ENCODE results near the gene CXCR5. TPM values are rescaled to one million over a fixed set of nuclear protein-coding genes. Genes with fewer than 3 reads are reported as not detected.

CXCR5 gene
- total RNA-seq, 2 donors from 2014 or later, result not detected

- DNase-seq (ENCODE audit: low spot score) (no peak), ATAC-seq (ENCODE audit: insufficient number of reproducible peaks, low FRiP score, low read depth) (no peak)
- H3K4me3 ChIP-seq, result no peak overlapping the region
- no peaks in the 10 kb centered on the region for H3K9me3 ChIP-seq
- H3K27me3 ChIP-seq (replicated peaks; ENCODE audit: insufficient read depth), result no peaks in the 10 kb centered on the region
- TF ChIP-seq CTCF (IDR thresholded peaks at IDR 0.05), result no peak
- no peak overlapping the region for H3K27ac ChIP-seq
- H3K36me3 ChIP-seq, result no peaks in the 10 kb centered on the region
- no peaks in the 10 kb centered on the region for H3K4me1 ChIP-seq (ENCODE audit: control insufficient read depth in 1 of 2, low read depth in 2 of 2)
These were observed 26.3 kb upstream of the CXCR5 start for GRCh38 chr11:118857385-118857784.

GRCh38 chr11:118859973-118860372 lies 23.7 kb upstream of the CXCR5 start:
- Histone ChIP-seq H3K27me3 (replicated peaks; ENCODE audit: insufficient read depth) (no peaks in the 10 kb centered on the region), H3K9me3 (no peaks in the 10 kb centered on the region), H3K4me1 (ENCODE audit: control insufficient read depth in 1 of 2, low read depth in 2 of 2) (no peaks in the 10 kb centered on the region), H3K36me3 (no peaks in the 10 kb centered on the region), H3K27ac (no peak overlapping the region), H3K4me3 (no peak overlapping the region)
- ATAC-seq (ENCODE audit: insufficient number of reproducible peaks, low FRiP score, low read depth) (no peak), DNase-seq (ENCODE audit: low spot score) (no peak)
- no peak for TF ChIP-seq CTCF (IDR thresholded peaks at IDR 0.05)

GRCh38 chr11:118868659-118869058 lies 15.0 kb upstream of the CXCR5 start:
- Histone ChIP-seq H3K4me3 (no peak overlapping the region), H3K4me1 (ENCODE audit: control insufficient read depth in 1 of 2, low read depth in 2 of 2) (peaks cover 15 to 25% of the 10 kb centered on the region in 2 donors), H3K36me3 (no peaks in the 10 kb centered on the region), H3K9me3 (no peaks in the 10 kb centered on the region), H3K27me3 (replicated peaks; ENCODE audit: insufficient read depth) (no peaks in the 10 kb centered on the region), H3K27ac (no peak overlapping the region)
- no peak for DNase-seq (ENCODE audit: low spot score)
- no peak for TF ChIP-seq CTCF (IDR thresholded peaks at IDR 0.05)
- ATAC-seq (ENCODE audit: insufficient number of reproducible peaks, low FRiP score, low read depth), result no peak

GRCh38 chr11:118870396-118871343 lies 13.0 kb upstream of the CXCR5 start:
- Histone ChIP-seq H3K4me3 (peak overlapping the region; percentile 52), H3K36me3 (no peaks in the 10 kb centered on the region), H3K27ac (peak overlapping the region; percentile 94), H3K4me1 (ENCODE audit: control insufficient read depth in 1 of 2, low read depth in 2 of 2) (peaks cover 15 to 25% of the 10 kb centered on the region in 2 donors), H3K27me3 (replicated peaks; ENCODE audit: insufficient read depth) (no peaks in the 10 kb centered on the region), H3K9me3 (no peaks in the 10 kb centered on the region)
- peak; percentile 21 for TF ChIP-seq CTCF (IDR thresholded peaks at IDR 0.05)
- DNase-seq (ENCODE audit: low spot score) (no peak), ATAC-seq (ENCODE audit: insufficient number of reproducible peaks, low FRiP score, low read depth) (peak; percentile 58)

- ATAC-seq (ENCODE audit: insufficient number of reproducible peaks, low FRiP score, low read depth), result no peak
- H3K27me3 ChIP-seq (replicated peaks; ENCODE audit: insufficient read depth), result no peaks in the 10 kb centered on the region
- H3K27ac ChIP-seq, result no peak overlapping the region
- H3K36me3 ChIP-seq, result no peaks in the 10 kb centered on the region
- TF ChIP-seq CTCF (IDR thresholded peaks at IDR 0.05), result no peak
- H3K4me1 ChIP-seq (ENCODE audit: control insufficient read depth in 1 of 2, low read depth in 2 of 2), result peaks cover 15 to 25% of the 10 kb centered on the region in 2 donors
- H3K9me3 ChIP-seq, result no peaks in the 10 kb centered on the region
- no peak overlapping the region for H3K4me3 ChIP-seq
- no peak for DNase-seq (ENCODE audit: low spot score)
These were observed 11.3 kb upstream of the CXCR5 start for GRCh38 chr11:118872403-118872821.

Data from thoracic aorta (tissue), 2 donors.